Activated T-cell treated with anti-CD3 and anti-CD28 coated beads, Interleukin-2, amount 50 U/mL, for 4 hours (primary cell): ENCODE measurements around the gene UNC119B. TPM values are rescaled to one million over a fixed set of nuclear protein-coding genes. Genes with fewer than 3 reads are reported as not detected.

ENCODE experiments used
- ATAC-seq, 2 donors: fragments of 200-7000 bp; cut with Tn5 transposase; one replicate each; pipeline ENCODE4 v1.10.0; 2021
- DNase-seq: peaks from one replicate; pipeline ENCODE4 v3.0.0-alpha.2; 2020
- H3K27me3 Mint-ChIP-seq: one replicate; pipeline ENCODE4 v1.8.0; 2021; ENCODE audit warnings: low read depth, mixed read lengths
- H3K36me3 Mint-ChIP-seq: one replicate; pipeline ENCODE4 v1.8.0; 2022; ENCODE audit warnings: mixed read lengths; ENCODE audit not compliant: insufficient read depth
- H3K4me1 Mint-ChIP-seq: one replicate; pipeline ENCODE4 v1.8.0; 2021; ENCODE audit warnings: low read depth, mixed read lengths
- H3K4me3 Mint-ChIP-seq: one replicate; pipeline ENCODE4 v1.8.0; 2021; ENCODE audit warnings: mild to moderate bottlenecking, moderate library complexity, mixed read lengths
- H3K9me3 Mint-ChIP-seq: one replicate; pipeline ENCODE4 v1.8.0; 2021; ENCODE audit warnings: mixed read lengths
- total RNA-seq, 3 donors: library from RNA; stranded (reverse); gene quantifications; one replicate each; pipeline ENCODE4 v1.2.1, GENCODE V29; 2021

The UNC119B gene
- total RNA-seq, 3 donors from 2014 or later, result 17.0 to 20.4 (median 17.0) TPM

DNA sequence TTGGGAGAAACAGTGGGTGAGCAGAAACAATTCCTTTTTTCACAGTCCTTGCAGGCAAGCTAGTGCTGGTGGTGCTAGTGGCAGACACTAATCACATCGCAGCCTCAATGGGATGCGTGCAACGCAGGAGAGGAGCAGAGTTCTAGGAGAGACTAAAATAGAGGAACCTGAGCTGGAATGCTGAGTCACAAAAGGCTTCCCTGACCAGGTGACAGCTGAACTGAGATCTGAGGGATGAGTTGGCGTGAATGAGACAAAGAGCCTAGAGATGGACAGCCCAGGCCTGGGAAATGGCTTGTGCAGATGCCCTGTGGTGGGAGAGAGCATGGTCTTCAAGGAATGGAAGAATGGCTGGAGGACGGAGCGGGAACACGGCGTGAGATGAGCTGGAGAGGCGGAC lies 41.1 kb downstream of the UNC119B start:
- H3K9me3 Mint-ChIP-seq, result peaks cover 12% of the 10 kb centered on the region
- ATAC-seq, result no peak
- peaks cover 4% of the 10 kb centered on the region for H3K36me3 Mint-ChIP-seq
- peaks cover 2% of the 10 kb centered on the region for H3K27me3 Mint-ChIP-seq
- no peak overlapping the region for H3K4me3 Mint-ChIP-seq
- H3K4me1 Mint-ChIP-seq, result no peaks in the 10 kb centered on the region
- no peak for DNase-seq

DNA sequence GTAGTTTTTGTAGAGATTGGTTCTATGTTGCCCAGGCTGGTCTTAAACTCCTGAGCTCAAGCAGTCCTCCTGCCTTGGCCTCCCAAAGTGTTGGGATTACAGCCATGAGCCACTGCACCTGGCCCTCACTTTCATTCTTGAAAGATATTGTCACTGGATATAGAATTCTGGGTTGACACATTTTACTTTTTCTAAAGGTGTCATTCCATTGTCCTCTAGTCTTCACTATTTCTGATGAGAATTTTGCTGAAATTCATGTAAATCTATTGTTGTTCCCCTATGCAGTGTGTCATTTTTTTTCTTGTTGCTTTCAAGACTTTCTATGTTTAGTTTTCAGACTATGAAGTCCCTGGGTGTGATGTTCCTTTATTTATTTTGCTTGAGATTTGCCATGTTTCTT lies 44.5 kb downstream of the UNC119B start:
- peaks cover 12% of the 10 kb centered on the region for H3K9me3 Mint-ChIP-seq
- DNase-seq, result no peak
- H3K36me3 Mint-ChIP-seq, result peaks cover 4% of the 10 kb centered on the region
- no peak overlapping the region for H3K4me3 Mint-ChIP-seq
- H3K4me1 Mint-ChIP-seq, result peaks cover 3% of the 10 kb centered on the region
- ATAC-seq, result no peak
- H3K27me3 Mint-ChIP-seq, result peaks cover 2% of the 10 kb centered on the region

DNA sequence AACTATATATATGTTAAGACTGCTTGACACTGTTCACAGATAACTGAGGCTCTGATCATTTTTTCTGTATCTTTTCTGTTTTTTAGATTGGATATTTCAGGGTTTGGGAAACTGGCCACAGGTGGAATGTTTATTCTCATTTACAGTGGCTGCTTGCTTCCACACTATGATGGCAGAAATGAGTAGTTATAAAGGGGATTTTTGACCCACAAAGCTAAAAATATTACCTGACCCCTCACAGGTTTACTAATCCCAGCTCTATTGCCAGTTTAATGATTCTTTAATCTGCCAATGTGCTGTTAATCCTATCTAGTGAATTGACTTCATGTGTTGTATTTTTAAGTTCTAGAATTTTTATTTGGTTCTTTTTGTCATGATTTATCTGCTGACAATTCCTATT lies 45.0 kb downstream of the UNC119B start:
- DNase-seq (no peak), ATAC-seq (no peak)

DNA sequence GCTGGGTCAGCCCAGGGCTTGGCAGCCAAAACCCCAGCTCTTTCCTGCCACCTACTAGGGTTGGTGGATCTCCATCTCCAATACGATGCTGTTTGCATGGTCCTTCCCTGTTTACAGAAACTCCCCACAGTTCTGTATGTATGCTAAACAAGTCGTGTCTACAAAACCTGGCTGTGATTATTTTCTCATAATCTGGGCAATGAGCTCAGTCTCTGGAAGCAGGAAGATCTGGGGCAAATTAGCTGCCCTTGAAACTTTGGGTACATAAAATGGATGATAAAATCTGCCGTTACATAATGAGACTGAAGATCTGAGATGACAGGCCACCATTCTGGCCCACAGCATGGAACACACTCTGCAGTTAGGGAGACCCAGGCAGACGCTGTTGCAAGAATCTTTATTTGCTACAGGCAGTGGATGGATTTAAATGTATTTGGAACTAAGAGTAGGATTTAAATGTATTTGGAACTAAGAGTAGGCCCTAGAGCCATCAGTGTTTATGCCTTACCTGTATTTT lies 47.0 kb downstream of the UNC119B start:
- H3K9me3 Mint-ChIP-seq, result peaks cover 12% of the 10 kb centered on the region
- ATAC-seq, result no peak
- peaks cover 13% of the 10 kb centered on the region for H3K36me3 Mint-ChIP-seq
- no peak for DNase-seq
- peaks cover 2% of the 10 kb centered on the region for H3K27me3 Mint-ChIP-seq
- H3K4me3 Mint-ChIP-seq, result no peak overlapping the region
- peaks cover 13% of the 10 kb centered on the region for H3K4me1 Mint-ChIP-seq

More for the DNA sequence above, 45.0 kb downstream of the UNC119B start:
- Mint-ChIP-seq H3K9me3 (peaks cover 12% of the 10 kb centered on the region), H3K27me3 (peaks cover 2% of the 10 kb centered on the region), H3K4me3 (no peak overlapping the region), H3K4me1 (peaks cover 4% of the 10 kb centered on the region), H3K36me3 (peaks cover 4% of the 10 kb centered on the region)

DNA sequence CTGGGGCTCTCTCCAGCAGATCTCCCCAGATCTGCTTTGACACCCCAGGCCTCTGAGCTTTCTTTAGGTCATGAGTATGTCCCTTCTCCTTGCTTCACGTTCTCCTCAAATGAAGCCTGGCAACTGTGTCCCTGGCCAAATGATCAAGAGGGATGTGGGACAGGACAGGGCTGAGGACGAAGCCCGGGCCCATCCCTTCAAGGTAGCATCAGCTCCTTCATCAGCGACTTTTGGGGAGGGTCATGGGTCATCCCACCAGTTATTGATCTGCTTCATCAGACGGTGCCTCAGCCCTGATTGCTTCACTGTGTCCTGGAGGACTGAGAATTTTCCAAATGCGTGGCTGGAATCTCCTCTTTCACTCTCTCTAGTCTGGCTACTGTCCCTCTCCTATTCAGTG lies 47.7 kb downstream of the UNC119B start:
- Mint-ChIP-seq H3K9me3 (peaks cover 12% of the 10 kb centered on the region), H3K4me1 (peaks cover 13% of the 10 kb centered on the region)
- ATAC-seq, result no peak

DNA sequence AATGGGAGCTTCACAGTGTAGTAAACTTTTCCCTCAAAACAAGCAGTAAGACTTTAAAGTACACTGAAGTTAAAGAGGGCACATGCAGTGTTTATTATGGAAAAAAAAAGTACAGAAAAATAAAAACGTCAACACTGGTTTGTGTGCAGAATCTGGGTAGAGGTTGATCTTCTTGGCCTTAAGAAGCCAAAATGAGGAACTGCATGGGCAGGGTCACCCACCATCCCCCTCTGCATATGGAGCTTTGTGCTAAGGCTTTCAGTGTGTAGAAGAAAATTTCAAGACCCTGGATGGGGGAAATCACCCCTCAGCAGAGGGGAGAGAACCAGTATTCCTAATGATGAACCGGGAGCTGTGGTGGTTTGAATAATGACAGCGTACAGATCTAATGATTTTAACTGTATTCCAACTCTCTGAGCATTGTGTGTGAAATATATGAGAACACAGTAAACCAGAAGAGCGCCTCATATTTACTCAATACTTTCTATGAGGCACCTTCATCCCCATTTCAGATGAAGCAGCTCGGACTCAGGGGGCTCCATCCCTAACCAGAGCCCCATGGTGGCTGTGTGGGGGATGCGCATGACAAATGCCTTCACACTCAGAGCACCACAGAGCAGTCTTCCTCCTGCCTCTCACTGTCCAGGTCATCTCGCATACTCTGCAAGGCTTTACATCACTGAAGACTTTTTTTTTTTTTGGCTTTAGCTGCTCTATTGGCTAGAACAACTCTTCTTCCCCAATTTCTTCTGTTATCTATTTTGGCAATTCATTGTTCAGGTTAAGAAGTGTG lies 48.7 kb downstream of the UNC119B start:
- Mint-ChIP-seq H3K9me3 (peaks cover 9% of the 10 kb centered on the region), H3K27me3 (peaks cover 2% of the 10 kb centered on the region), H3K4me1 (peaks cover 13% of the 10 kb centered on the region), H3K36me3 (peaks cover 13% of the 10 kb centered on the region), H3K4me3 (no peak overlapping the region)
- DNase-seq (no peak), ATAC-seq (no peak)

More for the DNA sequence above, 47.7 kb downstream of the UNC119B start:
- no peak for DNase-seq
- no peak overlapping the region for H3K4me3 Mint-ChIP-seq
- peaks cover 13% of the 10 kb centered on the region for H3K36me3 Mint-ChIP-seq
- H3K27me3 Mint-ChIP-seq, result peaks cover 2% of the 10 kb centered on the region

DNA sequence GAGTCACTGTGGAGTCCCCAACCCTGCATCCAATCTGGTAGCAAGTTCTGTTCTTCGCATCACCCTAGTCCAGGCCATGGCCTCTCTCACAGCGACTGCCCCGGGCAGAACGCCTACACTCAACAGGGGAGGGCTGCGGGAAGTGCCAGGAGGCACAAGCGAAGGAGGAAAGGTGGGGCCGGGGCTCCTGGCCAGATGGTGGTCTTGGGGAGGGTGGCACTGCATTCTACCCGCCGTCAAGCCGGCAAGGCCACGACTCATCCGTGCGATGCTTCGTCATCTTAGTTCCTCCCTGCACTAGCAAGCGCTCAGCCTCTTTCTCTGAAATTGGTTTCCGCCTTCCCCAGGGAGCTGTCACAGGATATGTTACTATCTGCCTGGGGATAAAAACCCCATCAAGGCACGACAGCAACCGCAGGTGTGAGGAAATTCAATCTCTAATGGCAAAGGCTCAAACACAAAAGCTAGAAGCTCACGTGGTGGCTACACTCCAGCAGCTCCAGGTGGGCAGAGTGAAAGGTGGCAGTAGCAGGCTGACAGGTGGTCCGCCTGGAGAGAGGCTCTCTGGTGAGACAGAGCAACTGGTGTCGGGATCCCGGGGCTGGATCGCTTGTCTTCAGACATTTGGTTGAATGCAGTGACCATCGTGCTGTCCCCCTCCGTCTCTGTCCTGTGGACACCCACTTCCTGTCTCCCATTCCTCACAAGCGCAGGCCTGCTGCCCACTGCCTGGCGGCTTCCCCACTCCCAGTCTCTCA lies 49.5 kb downstream of the UNC119B start:
- ATAC-seq, result no peak
- peaks cover 2% of the 10 kb centered on the region for H3K27me3 Mint-ChIP-seq
- H3K4me1 Mint-ChIP-seq, result peaks cover 13% of the 10 kb centered on the region
- H3K4me3 Mint-ChIP-seq, result no peak overlapping the region
- no peak for DNase-seq
- H3K36me3 Mint-ChIP-seq, result peaks cover 16% of the 10 kb centered on the region
- peaks cover 8% of the 10 kb centered on the region for H3K9me3 Mint-ChIP-seq

DNA sequence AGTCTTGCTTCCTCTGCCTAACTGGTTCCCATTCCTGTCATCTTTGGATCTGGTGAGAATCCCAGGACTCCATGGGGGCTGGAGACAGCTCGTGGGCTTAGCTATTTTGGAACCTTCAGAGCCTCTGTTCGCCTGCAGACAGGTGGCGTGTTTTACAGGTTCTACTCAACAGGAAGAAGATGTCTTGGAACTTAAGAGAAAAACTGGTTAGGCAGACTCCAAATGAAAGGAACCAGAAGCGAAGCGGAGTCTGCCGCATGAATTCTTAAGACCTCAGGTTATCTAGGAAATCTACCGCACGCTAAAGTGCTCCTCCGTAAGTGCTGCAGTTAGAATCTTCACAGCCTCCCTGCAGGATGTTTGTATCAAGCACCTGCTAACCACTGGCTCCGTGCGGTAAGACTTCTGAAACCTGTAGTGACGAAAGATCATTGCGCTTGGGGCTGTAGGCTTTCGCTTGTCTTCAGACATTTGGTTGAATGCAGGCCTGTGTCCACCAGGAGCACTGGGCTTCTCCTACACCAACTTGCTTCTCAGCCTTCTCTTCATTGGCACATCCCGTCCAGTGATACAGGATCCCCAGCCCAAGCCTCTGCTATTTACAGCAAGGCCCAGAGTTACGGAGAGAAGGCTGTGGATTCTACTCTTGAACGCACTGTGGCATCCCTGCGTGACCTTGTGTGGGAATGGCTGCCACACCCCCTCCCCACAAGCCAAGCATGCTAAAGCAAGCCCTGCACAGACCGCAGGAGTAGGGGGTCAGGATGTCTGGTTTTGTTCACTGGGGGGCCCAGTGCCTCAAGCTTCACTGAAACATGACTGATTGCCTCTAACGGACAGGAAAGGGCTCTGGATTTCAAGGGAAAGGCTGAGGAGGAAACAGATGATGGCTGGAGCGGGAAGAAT lies 50.3 kb downstream of the UNC119B start:
- Mint-ChIP-seq H3K9me3 (no peaks in the 10 kb centered on the region), H3K4me1 (peaks cover 13% of the 10 kb centered on the region), H3K36me3 (peaks cover 13% of the 10 kb centered on the region), H3K27me3 (no peaks in the 10 kb centered on the region), H3K4me3 (no peak overlapping the region)
- peak; percentile 55 to 61 for ATAC-seq
- DNase-seq, result no peak

DNA sequence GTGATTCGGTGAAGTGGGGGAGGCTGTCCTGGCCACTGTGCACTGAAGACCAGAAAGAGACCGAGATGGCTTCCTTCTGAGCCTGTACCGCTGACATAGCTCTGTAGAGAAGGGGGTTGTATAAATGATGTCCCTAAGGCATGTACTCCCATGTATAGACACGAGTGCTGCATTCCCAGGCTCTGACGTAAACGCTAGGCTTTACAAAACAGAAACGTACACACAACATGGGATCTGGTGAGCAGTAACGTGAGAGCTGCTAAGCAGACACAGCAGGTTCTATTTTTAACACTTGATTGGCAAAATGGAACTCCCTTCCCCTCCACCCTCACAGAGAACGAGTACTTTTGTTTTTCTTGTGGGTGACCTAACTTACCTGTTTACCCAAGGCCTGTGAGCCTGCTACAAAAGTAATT lies 51.3 kb downstream of the UNC119B start:
- ATAC-seq, result no peak
- peaks cover 13% of the 10 kb centered on the region for H3K4me1 Mint-ChIP-seq

DNA sequence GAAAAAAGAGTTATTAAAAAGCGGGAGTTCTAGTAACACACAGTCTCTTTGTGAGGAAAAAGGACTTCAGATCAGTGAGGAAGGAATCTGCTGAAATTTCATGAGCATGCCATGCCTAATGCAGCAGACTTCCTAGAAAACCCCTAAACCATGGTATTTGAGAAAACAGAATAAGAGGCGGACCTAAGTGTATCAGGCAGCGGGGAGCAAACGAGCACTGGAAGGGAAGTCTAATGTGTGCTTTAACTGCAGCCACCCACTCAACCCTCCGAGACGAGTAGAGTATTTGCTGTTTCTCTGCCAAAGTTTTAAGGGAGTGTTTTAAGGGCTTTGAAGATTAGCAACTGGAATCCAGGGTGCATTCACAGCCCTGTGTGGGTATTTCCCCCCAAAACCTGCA lies 51.8 kb downstream of the UNC119B start:
- no peaks in the 10 kb centered on the region for H3K27me3 Mint-ChIP-seq
- no peak for ATAC-seq
- peaks cover 13% of the 10 kb centered on the region for H3K4me1 Mint-ChIP-seq
- H3K4me3 Mint-ChIP-seq, result no peak overlapping the region
- H3K9me3 Mint-ChIP-seq, result no peaks in the 10 kb centered on the region
- peaks cover 24% of the 10 kb centered on the region for H3K36me3 Mint-ChIP-seq
- DNase-seq, result no peak

More for the DNA sequence above, 51.3 kb downstream of the UNC119B start:
- Mint-ChIP-seq H3K36me3 (peaks cover 18% of the 10 kb centered on the region), H3K27me3 (no peaks in the 10 kb centered on the region), H3K4me3 (no peak overlapping the region), H3K9me3 (no peaks in the 10 kb centered on the region)
- DNase-seq, result no peak

DNA sequence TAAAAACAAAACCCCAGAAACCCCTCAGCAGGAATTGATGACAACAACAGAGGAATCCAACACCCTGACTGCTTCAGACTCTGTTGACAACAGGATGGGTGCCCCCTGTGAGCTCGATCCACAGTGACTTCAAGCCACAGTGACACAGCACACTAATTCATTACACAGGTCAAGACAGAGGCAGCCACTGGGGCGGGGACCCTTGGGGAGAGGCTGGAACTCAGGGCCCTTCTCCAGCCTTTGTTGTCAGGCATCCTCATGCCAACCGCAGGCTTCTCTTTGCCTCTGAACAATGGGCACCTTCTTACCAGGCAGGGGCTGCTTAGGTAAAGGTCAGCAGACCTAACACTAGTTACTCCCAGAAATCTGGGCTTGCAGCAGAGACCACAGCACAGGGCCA lies 53.0 kb downstream of the UNC119B start:
- DNase-seq, result no peak
- Mint-ChIP-seq H3K4me1 (peaks cover 13% of the 10 kb centered on the region), H3K36me3 (peaks cover 29% of the 10 kb centered on the region), H3K9me3 (no peaks in the 10 kb centered on the region), H3K27me3 (no peaks in the 10 kb centered on the region), H3K4me3 (no peak overlapping the region)
- no peak for ATAC-seq

DNA sequence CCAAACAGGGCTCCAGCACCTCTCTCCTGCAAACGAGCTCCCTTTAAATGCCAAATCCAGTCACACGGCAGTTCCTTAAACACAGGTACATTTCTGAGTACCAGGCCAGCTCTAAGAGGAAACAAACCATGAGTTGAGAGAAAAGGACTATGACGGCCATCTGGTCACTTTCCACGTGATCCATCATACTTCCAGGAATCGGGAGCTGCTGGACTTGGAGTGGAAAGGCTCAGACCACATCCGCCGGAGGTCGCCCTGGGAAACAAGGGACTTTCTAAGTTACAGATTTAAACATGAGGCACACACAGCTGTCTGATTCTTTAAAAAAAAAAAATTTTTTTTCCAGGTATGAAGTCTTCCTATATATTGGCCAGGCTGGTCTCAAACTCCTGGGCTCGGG lies 54.6 kb downstream of the UNC119B start:
- no peak for ATAC-seq
- H3K4me1 Mint-ChIP-seq, result peaks cover 10% of the 10 kb centered on the region
- H3K9me3 Mint-ChIP-seq, result no peaks in the 10 kb centered on the region
- H3K27me3 Mint-ChIP-seq, result no peaks in the 10 kb centered on the region
- H3K36me3 Mint-ChIP-seq, result peaks cover 33% of the 10 kb centered on the region
- H3K4me3 Mint-ChIP-seq, result no peak overlapping the region
- no peak for DNase-seq

DNA sequence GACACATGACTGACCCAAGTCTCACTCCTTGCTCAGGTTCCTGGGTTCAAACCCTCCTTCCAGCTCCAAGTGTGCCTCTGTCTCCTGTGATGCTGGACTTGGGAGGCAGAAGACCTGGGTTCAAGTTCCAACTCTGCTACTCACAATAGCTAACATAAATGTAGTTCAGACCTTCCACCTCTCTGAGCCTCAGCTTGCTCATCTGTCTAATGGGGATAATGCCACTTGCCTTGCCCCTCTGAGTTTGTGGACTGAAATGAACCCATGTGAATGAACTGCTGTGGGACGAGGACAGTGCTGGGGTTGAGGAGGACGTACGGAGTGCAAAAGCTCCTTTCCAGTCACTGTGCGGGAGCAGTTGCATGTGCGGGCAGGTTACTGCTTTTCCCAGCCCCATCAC lies 56.3 kb downstream of the UNC119B start:
- no peaks in the 10 kb centered on the region for H3K27me3 Mint-ChIP-seq
- no peak for ATAC-seq
- H3K9me3 Mint-ChIP-seq, result no peaks in the 10 kb centered on the region
- H3K4me3 Mint-ChIP-seq, result no peak overlapping the region
- DNase-seq, result no peak
- H3K36me3 Mint-ChIP-seq, result peaks cover 42% of the 10 kb centered on the region
- peaks cover 2% of the 10 kb centered on the region for H3K4me1 Mint-ChIP-seq
